ENCODE results near the gene GDF2. TPM values are rescaled to one million over a fixed set of nuclear protein-coding genes. Genes with fewer than 3 reads are reported as not detected.

The GDF2 gene
- total RNA-seq, 1 experiment from 2014 or later = not detected

DNA sequence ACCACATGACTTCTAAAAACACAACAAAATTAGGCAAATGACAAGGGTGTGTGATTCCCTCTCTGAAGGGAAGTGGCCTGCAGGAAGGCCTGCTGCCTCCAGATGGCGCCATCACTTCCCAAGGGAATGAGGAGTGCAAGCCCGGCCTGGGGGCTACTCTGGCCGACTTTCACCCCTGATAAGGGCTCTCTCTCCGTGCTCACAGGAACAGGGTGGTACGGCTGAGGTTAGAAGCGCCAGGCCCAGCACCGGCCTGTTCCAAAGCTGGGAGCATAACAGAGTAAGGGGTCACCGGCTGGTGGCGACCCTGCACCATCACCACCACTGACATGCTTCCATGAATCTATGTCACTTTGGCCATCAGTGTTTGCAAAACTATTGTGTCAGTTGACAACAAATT, 39.0 kb downstream of the GDF2 start:
- H4K91ac ChIP-seq (ENCODE audit: insufficient read length, low read depth, low read length) = no peak overlapping the region
- no peak overlapping the region for H3K4ac ChIP-seq (ENCODE audit: low read depth, low read length)
- no peak overlapping the region for H2BK5ac ChIP-seq (ENCODE audit: insufficient read length, low read length)
- Mint-ChIP-seq H3K4me3 (no peak overlapping the region), H3K4me1 (peaks cover 17 to 22% of the 10 kb centered on the region in 2 experiments), H3K27me3 (ENCODE audit: low read depth) (no peaks in the 10 kb centered on the region), H3K27ac (no peak overlapping the region), H3K9me3 (no peaks in the 10 kb centered on the region; a peak in 1 of 5 replicates), H3K36me3 (ENCODE audit: insufficient read depth in 1 of 3, low read depth in 3 of 3) (no peaks in the 10 kb centered on the region)
- no peak overlapping the region for H3K4me2 ChIP-seq (ENCODE audit: insufficient read depth, insufficient read length, low read length)
- peak; percentile 84 for DNase-seq
- H4K8ac ChIP-seq (replicated peaks; ENCODE audit: insufficient read length, low read depth, low read length) = no peak overlapping the region
- H3T11ph ChIP-seq (ENCODE audit: low read length) = no peak overlapping the region
- H2AFZ ChIP-seq (ENCODE audit: low read length) = no peak overlapping the region
- no peaks in the 10 kb centered on the region for H3K9me3 ChIP-seq (ENCODE audit: control insufficient read depth, low read depth, low read length)
- H3K9ac ChIP-seq (ENCODE audit: extremely low read depth, insufficient read length, low read length) = no peak overlapping the region
- no peak overlapping the region for H3K56ac ChIP-seq (ENCODE audit: insufficient read length, low read depth, low read length)
- H2BK12ac ChIP-seq (ENCODE audit: insufficient read length, low read depth, low read length) = no peak overlapping the region
- H2BK15ac ChIP-seq (ENCODE audit: low read depth, low read length) = no peak overlapping the region
- no peaks in the 10 kb centered on the region for H3K79me2 ChIP-seq (ENCODE audit: insufficient read depth, low read length)
- no peak overlapping the region for H2BK20ac ChIP-seq (ENCODE audit: low read depth, low read length, poor library complexity, severe bottlenecking)
- H3K18ac ChIP-seq (ENCODE audit: insufficient read length, low read depth, low read length) = no peak overlapping the region
- no peaks in the 10 kb centered on the region for H3K4me1 ChIP-seq (ENCODE audit: insufficient read depth, low read length)
- no CpG with 5 or more reads among the region's 9 CpGs for WGBS (ENCODE audit: extremely low coverage, insufficient read length, low lambda C conversion rate)
- no peaks in the 10 kb centered on the region for H3K27me3 ChIP-seq (ENCODE audit: insufficient read depth, low read length)
- H2AK5ac ChIP-seq (ENCODE audit: insufficient read length, low read length) = no peak overlapping the region
- H3K79me1 ChIP-seq (ENCODE audit: insufficient read depth, low read depth, low read length, poor library complexity, severe bottlenecking) = no peaks in the 10 kb centered on the region
- no peaks in the 10 kb centered on the region for H4K20me1 ChIP-seq (ENCODE audit: control insufficient read depth, insufficient read depth, insufficient read length)
- H3K23me2 ChIP-seq (ENCODE audit: insufficient read length, low read depth, low read length, poor library complexity, severe bottlenecking) = no peaks in the 10 kb centered on the region
- H4K5ac ChIP-seq (ENCODE audit: insufficient read length, low read depth, low read length) = no peak overlapping the region
- TF ChIP-seq, protein P1, sequence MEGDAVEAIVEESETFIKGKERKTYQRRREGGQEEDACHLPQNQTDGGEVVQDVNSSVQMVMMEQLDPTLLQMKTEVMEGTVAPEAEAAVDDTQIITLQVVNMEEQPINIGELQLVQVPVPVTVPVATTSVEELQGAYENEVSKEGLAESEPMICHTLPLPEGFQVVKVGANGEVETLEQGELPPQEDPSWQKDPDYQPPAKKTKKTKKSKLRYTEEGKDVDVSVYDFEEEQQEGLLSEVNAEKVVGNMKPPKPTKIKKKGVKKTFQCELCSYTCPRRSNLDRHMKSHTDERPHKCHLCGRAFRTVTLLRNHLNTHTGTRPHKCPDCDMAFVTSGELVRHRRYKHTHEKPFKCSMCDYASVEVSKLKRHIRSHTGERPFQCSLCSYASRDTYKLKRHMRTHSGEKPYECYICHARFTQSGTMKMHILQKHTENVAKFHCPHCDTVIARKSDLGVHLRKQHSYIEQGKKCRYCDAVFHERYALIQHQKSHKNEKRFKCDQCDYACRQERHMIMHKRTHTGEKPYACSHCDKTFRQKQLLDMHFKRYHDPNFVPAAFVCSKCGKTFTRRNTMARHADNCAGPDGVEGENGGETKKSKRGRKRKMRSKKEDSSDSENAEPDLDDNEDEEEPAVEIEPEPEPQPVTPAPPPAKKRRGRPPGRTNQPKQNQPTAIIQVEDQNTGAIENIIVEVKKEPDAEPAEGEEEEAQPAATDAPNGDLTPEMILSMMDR (conservative IDR thresholded peaks at IDR 0.05) = peak; percentile 98
- no peak overlapping the region for H3K27ac ChIP-seq (ENCODE audit: insufficient read length, low read depth, low read length)
- no peak overlapping the region for H2BK120ac ChIP-seq (ENCODE audit: low read depth, low read length, poor library complexity, severe bottlenecking)
- no peak overlapping the region for H3K23ac ChIP-seq (ENCODE audit: insufficient read length, low read depth, low read length)
- no peak overlapping the region for H3K14ac ChIP-seq (ENCODE audit: insufficient read depth, low read length)
